GM21360 (cell line): ENCODE data around the gene FRAT1.

Source experiments
- ATAC-seq: cut with Tn5 transposase; IDR thresholded peaks from one replicate; pipeline ENCODE4 v1.9.1; 2021; ENCODE audit warnings: mild to moderate bottlenecking, moderate library complexity; ENCODE audit not compliant: unreplicated experiment

FRAT1 gene

GRCh38 chr10:97307866-97308780 is 10.9 kb upstream of the FRAT1 start:
- ATAC-seq = no peak

DNA sequence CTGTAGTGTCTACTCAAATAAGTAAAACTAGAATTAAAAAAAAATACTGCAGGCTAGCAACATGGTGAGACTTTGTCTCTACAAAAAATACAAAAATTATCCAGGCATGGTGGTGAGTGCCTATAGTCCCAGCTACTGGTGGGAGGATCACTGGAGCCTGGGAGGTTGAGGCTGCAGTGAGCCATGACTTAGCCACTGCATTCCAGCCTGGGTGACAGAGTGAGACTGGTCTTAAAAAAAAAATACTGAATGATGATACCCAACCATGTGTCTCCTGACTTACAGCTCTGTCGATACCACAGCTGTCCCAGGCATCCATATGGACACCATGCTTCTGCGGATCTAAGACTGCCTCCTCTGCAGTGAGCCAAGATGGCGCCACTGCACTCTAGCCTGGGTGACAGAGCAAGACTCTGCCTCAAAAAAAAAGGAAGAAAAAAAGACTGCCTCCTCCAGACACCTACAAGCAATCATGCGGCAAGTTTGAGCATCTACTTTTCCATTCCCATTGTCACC is 7.9 kb upstream of the FRAT1 start:
- ATAC-seq = no peak

DNA sequence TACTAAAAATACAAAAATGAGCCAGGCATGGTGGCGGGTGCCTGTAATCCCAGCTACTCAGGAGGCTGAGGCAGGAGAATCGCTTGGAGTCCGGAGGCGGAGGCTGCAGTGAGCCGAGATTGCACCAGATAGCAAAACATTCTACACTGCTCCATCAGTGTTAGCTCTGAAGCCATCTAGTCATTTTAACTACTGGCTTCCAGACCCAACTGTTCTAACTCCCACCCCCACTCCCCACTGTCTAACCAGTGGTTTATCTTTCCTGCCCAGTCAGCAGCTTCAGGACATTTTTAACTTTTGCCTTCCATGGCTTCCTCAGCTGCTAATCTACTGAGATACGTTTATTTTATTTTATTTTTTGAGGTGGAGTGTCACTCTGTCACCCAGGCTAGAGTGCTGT is 6.2 kb upstream of the FRAT1 start:
- no peak for ATAC-seq

- ATAC-seq = no peak
These were observed 4.4 kb upstream of the FRAT1 start for GRCh38 chr10:97314671-97315070.

GRCh38 chr10:97319671-97320479 is 804 bp downstream of the FRAT1 start:
- ATAC-seq = peak; percentile 30

GRCh38 chr10:97320480-97321031 is 1.5 kb downstream of the FRAT1 start:
- no peak for ATAC-seq

GRCh38 chr10:97321032-97321803 is 2.1 kb downstream of the FRAT1 start:
- no peak for ATAC-seq

GRCh38 chr10:97321804-97322190 is 2.7 kb downstream of the FRAT1 start:
- ATAC-seq = no peak

DNA sequence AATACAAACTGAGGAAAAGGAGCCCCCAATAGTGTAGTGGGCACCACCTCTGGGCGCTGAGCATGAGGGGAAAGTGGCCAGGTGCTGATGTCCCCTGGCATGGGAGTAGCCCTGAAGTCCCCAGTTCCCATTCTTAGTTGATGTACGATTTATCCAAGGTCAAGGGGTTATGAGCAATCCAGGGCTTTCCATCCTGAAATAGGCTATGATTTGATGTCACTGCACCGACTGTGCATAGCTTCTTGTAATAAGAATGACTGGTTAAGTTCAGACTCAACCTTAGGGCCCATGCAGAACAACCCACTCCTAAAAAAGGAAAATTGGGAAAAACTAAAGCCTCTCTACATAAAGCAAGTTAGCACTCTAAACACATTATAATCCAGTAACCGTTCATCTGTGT is 4.4 kb downstream of the FRAT1 start:
- ATAC-seq = no peak

DNA sequence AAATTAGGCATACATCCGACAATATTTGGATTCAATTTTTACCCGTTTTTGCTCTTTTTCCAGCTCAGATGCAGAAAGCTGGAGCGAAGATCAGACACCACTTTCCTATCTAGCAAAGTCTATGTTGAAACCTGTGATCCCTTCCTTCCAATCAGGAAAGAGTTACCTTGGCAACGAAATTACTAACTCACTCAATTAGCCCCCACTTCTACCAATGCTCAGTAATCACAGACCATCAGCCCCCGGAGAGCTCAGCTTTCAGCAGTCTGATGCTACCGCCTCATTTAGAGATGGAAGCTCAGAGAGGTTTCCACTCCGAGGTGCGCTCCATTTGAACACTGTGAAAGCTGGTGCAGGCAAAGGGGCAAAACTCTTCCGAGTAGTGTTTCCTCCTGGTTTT is 6.7 kb downstream of the FRAT1 start:
- ATAC-seq = no peak

DNA sequence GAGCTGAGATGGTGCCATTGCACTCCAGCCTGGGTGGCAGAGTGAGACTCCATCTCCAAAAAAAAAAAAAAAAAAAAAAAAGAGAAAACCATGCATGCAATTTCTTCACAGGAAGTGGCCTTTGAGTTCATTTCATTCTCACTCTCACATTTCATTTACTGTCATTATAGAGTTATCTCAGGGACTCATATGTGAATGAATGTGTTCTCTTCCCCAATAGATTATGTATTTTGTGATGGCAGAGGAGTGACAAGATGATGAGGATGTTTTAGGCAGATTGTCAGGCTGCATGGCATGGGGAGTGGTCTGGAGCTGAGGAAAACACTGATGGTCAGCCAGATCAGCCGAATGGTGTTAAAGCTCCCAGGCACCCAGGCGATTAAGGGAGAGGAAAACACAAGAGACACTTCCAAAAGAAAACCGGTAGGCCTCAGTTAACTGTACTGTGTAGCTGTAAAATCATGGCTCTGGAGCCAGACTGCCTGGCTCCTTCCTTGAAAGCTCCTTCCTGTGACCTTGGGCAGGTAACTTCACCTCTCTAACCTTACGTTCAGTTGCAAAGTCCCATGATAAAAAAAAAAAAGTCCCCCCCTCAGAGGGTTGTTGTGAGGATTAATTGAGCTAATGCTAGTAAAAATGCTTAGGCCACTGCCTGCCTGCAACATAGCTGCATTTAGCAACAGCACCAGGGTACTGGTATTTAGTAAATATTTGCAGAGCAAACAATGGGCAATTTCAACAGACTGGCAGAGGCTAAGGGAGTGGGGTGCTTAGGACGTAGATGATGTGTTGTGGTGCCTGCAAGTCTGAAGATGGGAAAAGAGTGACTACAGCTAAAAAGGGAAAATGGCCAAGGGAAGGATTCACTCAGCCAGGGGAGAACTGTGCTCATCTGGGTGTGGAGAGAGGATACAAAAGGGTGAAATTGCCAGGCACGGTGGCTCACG is 8.6 kb downstream of the FRAT1 start:
- no peak for ATAC-seq

DNA sequence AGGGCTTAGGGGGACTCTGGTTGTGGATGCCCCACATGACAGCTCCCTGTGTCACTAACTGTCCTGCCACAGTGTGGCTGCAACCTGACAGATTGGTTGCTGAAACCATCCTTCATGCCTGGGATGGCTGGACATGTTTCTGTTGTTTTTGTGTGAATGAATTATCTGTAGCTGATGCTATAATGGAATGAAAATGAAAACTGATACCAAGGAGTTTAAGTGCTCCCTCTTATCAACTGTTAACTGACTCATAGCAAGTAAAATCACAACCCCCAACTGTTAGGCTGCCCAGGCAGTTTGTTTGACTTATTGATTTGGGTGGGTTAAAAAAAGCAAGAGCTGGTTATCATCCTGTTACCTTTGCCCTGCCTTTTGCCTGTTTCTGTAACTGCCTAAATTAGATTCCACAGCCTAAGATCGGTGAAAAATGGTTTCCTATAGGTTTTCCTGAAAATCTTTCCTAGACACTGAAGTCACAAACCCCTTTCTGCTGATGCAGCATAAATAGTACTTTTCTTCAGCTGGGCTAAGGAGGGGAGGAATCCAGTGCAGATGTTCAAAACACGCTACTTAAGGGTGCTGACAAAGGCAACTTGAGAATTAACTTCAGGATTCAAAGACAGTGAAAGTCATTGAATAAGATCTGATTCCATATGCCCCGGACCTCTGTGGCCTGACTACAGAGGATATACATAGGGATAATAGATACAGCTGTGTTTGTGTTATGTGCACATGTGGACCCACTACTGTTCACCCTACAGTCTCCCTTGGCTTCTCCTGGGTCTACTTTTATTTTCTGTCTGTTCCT is 9.8 kb downstream of the FRAT1 start:
- no peak for ATAC-seq

- ATAC-seq = no peak
These were observed 10.7 kb downstream of the FRAT1 start for GRCh38 chr10:97329766-97330165.

GRCh38 chr10:97331153-97331703 is 12.2 kb downstream of the FRAT1 start:
- no peak for ATAC-seq

DNA sequence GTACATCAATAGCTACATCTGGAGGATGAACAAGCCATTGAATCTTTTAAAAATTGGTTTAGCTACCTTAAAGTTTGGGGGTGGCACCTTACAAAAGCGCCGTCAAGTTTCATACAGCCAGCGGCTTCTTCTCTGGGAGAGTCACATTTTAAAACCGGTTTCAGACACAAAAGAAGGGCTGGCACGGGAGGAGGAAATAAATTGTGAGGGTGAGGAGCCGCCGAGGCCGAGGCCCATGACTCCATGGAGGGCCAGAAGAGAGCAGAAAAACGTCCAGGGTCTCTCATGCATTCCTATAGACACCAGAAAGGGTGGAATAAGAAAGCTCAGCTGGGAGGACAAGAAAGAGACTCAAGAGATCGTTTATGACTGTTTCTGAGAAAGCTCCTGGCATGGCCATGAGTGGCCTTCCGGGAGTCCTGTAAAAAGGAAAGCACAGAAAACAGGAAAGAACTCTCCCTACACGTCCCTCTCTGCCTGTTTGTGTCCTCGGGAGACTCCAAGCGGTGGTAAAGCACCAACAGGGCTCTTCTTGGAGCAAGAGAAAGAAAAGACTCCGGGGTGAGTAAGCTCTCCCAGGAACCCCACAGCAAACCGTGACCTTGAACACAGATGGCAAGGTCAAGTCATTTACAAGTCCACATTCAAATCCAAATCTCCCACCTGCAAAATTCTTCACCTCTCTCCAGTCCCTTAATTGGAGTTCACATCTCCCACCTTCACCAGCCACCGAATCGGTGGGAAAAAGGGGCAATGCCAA is 13.7 kb downstream of the FRAT1 start:
- ATAC-seq = no peak

DNA sequence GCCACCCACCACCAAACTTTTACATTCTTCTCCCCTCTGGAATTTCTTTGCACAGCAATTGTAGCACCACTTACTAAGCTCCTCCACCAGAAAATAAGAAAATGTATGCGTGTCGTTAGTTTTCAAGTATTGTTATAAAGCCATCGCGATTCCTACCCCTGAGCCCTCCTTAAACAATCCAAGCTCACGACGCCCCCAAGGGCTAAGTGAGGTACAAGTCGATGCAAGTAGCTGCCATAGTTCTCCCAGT is 14.2 kb downstream of the FRAT1 start:
- no peak for ATAC-seq

DNA sequence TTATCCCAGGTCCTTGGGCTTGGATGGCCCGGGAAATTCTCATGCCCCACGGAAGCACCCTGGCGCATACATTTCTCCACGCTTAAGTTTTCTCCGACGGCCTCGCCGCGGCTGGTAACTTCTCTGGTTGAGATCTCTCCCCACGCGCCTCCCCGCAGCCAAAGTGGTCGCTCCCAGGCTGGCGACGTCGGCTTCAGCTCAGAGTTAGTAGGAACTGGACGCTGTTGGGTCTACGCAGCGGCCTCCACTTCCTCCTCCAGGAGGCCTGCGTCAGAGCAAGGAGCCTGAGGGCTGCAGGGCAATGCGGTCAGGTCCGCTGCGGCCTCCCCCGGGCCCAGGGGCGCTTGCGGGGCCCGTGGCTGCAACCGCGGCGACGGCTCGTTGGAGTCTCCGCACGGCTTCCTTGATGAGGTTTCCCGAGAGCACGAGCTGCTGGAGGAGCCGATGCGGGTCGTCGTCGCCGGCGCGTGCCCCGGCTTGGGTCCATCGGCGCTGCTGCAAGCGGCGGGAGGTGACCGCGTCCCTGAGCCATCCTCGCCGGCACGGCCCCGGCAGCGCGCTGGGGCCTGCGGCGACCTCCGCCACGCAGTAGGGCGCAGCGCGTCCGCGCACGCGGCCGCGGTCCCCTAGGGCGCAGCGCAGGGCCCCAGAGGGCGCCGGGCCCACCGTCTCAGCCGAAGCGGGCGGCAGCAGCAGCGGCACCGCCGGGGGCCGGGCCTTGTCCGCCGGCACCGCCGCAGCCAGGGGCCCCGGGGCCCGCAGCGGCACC is 14.7 kb downstream of the FRAT1 start:
- ATAC-seq = peak; percentile 37
